HL-60 (cell line): ENCODE measurements around the gene TMOD2.

Experiments
- CTCF ChIP-seq: IDR thresholded peaks from one replicate; pipeline ENCODE4 v1.5.1; 2011; ENCODE audit warnings: low read length, control low read depth, inconsistent platforms; ENCODE audit not compliant: insufficient read depth
- GABPA ChIP-seq: IDR thresholded peaks from 2 replicates; pipeline ENCODE4 v1.6.1; 2012; ENCODE audit warnings: low read depth
- POLR2AphosphoS5 ChIP-seq: IDR thresholded peaks from 2 replicates; pipeline ENCODE4 v1.6.1; 2012; ENCODE audit warnings: low read depth

GRCh38 chr15:51737522-51738305, 13.7 kb upstream of the TMOD2 start, which contains the start of gene LYSMD2:
- no peak for TF ChIP-seq CTCF
- no peak; the same call in 1 of the 2 replicates for TF ChIP-seq POLR2AphosphoS5
- no peak for TF ChIP-seq GABPA
